Heart left ventricle (tissue), 13 donors: ENCODE results near the gene LRP2.

Source experiments
- CTCF ChIP-seq, 12 donors: fragments of 200-600 bp; sonication (generic) in 4 of 12; IDR thresholded peaks; one replicate each; pipeline versions ENCODE4 v1.5.0 to v1.8.0; 2018 to 2022; ENCODE audit warnings: antibody characterized with exemption in 12 of 12, mild to moderate bottlenecking in 5 of 12
- POLR2A ChIP-seq, 2 donors: fragments of 450-650 bp; IDR thresholded peaks; one replicate each; pipeline ENCODE4 v1.6.1; 2017; ENCODE audit warnings: antibody characterized with exemption in 2 of 2, mild to moderate bottlenecking in 2 of 2, moderate library complexity in 2 of 2
- donor health status: ischemic (EF 13 %, LVEDD 7.1; RV severe dilation, severe dysfunction).
- donor health status: DM: no; HTN: yes; CAD: no.
- donor health status: DM: no; HTN: no; CAD: no.
- donor health status: ischemic (EF 25% LVEDD 6.9; RV normal size, moderate dysfunction).
- donor health status: ischemic (EF 25% LVEDD 5.7; RV mildly dilated, moderate dysfunction).
- donor health status: ischemic (EF 35%, LVEDD 5.7; RV mildly dilated, moderate dysfunction).
- donor health status: nonischemic (EF 11% LVEDD 7.7; RV severe dilation, severe dysfunction).
- donor health status: DM: yes; HTN: yes; CAD: no.
- donor health status: PGD.
- donor health status: ischemic (EF 29% LVEDD 5.4; RV normal size, mild dysfunction).
- donor health status: nonischemic (EF 23%, LVEDD 6.1; RV moderate dilation, normal function).

- TF ChIP-seq CTCF (IDR thresholded peaks at IDR 0.05), result no peak
- TF ChIP-seq POLR2A (IDR thresholded peaks at IDR 0.05), result no peak
Observed at GRCh38 chr2:169285531-169286235, 76.7 kb downstream of the LRP2 start.
